GM12878 (cell line): Measurements from ENCODE around the gene ZNF470. TPM values are rescaled to one million over a fixed set of nuclear protein-coding genes. Genes with fewer than 3 reads are reported as not detected.
A peak's percentile ranks its signal among the peaks of the same experiment; 100 is the strongest.

Experiments
- ATF7 ChIP-seq: fragments of 450-650 bp; IDR thresholded peaks from 2 replicates; pipeline ENCODE4 v1.6.1; 2016; ENCODE audit warnings: low read depth, mild to moderate bottlenecking
- CREB1 ChIP-seq: IDR thresholded peaks from 2 replicates; pipeline ENCODE4 v1.6.1; 2012; ENCODE audit warnings: low read depth, mild to moderate bottlenecking, inconsistent platforms
- CTCF ChIP-seq, 3 experiments: IDR thresholded peaks in 2 of 3; conservative IDR thresholded peaks in 1 of 3; 2 replicates each; pipeline ENCODE4 v1.5.1; 2011; ENCODE audit warnings: low read depth in 3 of 3, low read length in 3 of 3, mild to moderate bottlenecking in 3 of 3, control low read depth in 2 of 3, moderate library complexity in 2 of 3, inconsistent platforms in 1 of 3, mixed read lengths in 1 of 3; ENCODE audit not compliant: control insufficient read depth in 2 of 3, insufficient read depth in 1 of 3; ENCODE audit errors: extremely low read depth in 1 of 3
- ETV6 ChIP-seq, 2 experiments: fragments of 450-650 bp in 1 of 2; IDR thresholded peaks in 1 of 2; conservative IDR thresholded peaks in 1 of 2; 2 replicates each; pipeline ENCODE4 v1.6.1; 2014; ENCODE audit warnings: antibody characterized with exemption in 1 of 2, borderline replicate concordance in 1 of 2, low read depth in 1 of 2, mild to moderate bottlenecking in 1 of 2, moderate library complexity in 1 of 2
- HDGF ChIP-seq: fragments of 450-650 bp; IDR thresholded peaks from 2 replicates; pipeline ENCODE4 v1.6.1; 2016; ENCODE audit warnings: antibody characterized with exemption
- IKZF1 ChIP-seq: fragments of 450-650 bp; conservative IDR thresholded peaks from 2 replicates; pipeline ENCODE4 v1.6.1; 2017; ENCODE audit warnings: antibody characterized with exemption, mild to moderate bottlenecking
- MTA2 ChIP-seq: fragments of 450-650 bp; IDR thresholded peaks from 2 replicates; pipeline ENCODE4 v1.6.1; 2016; ENCODE audit warnings: low read depth, mild to moderate bottlenecking, moderate library complexity
- NFYA ChIP-seq: IDR thresholded peaks from 2 replicates; pipeline ENCODE4 v1.6.1; 2011; ENCODE audit warnings: low read depth, mild to moderate bottlenecking, low read length, improper control_type of control experiment, borderline replicate concordance
- NKRF ChIP-seq: fragments of 450-650 bp; conservative IDR thresholded peaks from 2 replicates; pipeline ENCODE4 v1.6.1; 2017; ENCODE audit warnings: mild to moderate bottlenecking, moderate library complexity
- NR2F1 ChIP-seq: fragments of 450-650 bp; conservative IDR thresholded peaks from 2 replicates; pipeline ENCODE4 v1.6.1; 2017; ENCODE audit warnings: mild to moderate bottlenecking
- PAX5 ChIP-seq: IDR thresholded peaks from 2 replicates; pipeline ENCODE4 v1.6.1; 2011; ENCODE audit warnings: low read depth, low read length, borderline replicate concordance
- SIX5 ChIP-seq: IDR thresholded peaks from 2 replicates; pipeline ENCODE4 v1.6.1; 2011; ENCODE audit warnings: mild to moderate bottlenecking, low read depth, low read length, moderate library complexity; ENCODE audit not compliant: severe bottlenecking
- ZNF207 ChIP-seq: fragments of 450-650 bp; IDR thresholded peaks from 2 replicates; pipeline ENCODE4 v1.6.1; 2014; ENCODE audit warnings: antibody characterized with exemption, mild to moderate bottlenecking, borderline replicate concordance
- polyA plus RNA-seq, 11 experiments: library from polyadenylated mRNA; depleted of rRNA in 4 of 11; unstranded in 6 of 11; stranded (reverse) in 5 of 11; fragments of >200 nt; fragmentation: Nextera tagmentation in 4 of 11; fragmentation: Illumina TruSeq in 1 of 11; extraction: Ambion mirVana in 4 of 11; extraction: Trizol in 1 of 11; gene quantifications; 1 replicate in 1 of 11; 2 replicates in 10 of 11; pipeline versions ENCODE4 v1.2.1 to v1.2.3, GENCODE V29; 2011 to 2016; ENCODE audit warnings: inconsistent platforms in 2 of 11, missing spikeins in 2 of 11, low read depth in 1 of 11
- total RNA-seq, 4 experiments: library from RNA; depleted of rRNA in 3 of 4; stranded (reverse); fragments of >200 nt in 3 of 4; fragmentation: Illumina TruSeq in 1 of 4; extraction: Trizol in 1 of 4; gene quantifications; 2 replicates each; pipeline versions ENCODE4 v1.2.1 to v1.2.3, GENCODE V29; 2013 to 2021
- TF ChIP-seq, protein P1 (sequence below): IDR thresholded peaks from 2 replicates; pipeline ENCODE4 v1.6.1; 2012; ENCODE audit warnings: mild to moderate bottlenecking, low read depth, low read length
- TF ChIP-seq, protein P2 (sequence below): fragments of 450-650 bp; IDR thresholded peaks from 2 replicates; pipeline ENCODE4 v1.6.1; 2016; ENCODE audit warnings: mild to moderate bottlenecking
- TF ChIP-seq, protein P3 (sequence below): IDR thresholded peaks from 2 replicates; pipeline ENCODE4 v1.6.1; 2012; ENCODE audit warnings: low read depth, low read length, improper control_type of control experiment

Gene ZNF470
- total and polyA plus RNA-seq, 10 of the 15 experiments (the other 5 are each of a cell fraction or from before 2014, with no cell fraction given): 0.16 to 1.4 (median 0.56) TPM

GRCh38 chr19:56594783-56595547, 27.7 kb downstream of the ZNF470 start, which contains the start of gene ZNF71 (continued):
- TF ChIP-seq CTCF (IDR thresholded peaks at IDR 0.05 in 2 of 3, conservative IDR thresholded peaks at IDR 0.05 in 1 of 3; ENCODE audit: control insufficient read depth in 2 of 3, extremely low read depth in 1 of 3, insufficient read depth in 1 of 3, low read depth in 3 of 3, low read length in 3 of 3) (no peak), SIX5 (peak; percentile 71), MTA2 (no peak), PAX5 (no peak), HDGF (peak; percentile 63; the same call in 1 of the 2 replicates), ETV6 (conservative IDR thresholded peaks at IDR 0.05 in 1 of 2, IDR thresholded peaks at IDR 0.05 in 1 of 2; ENCODE audit: borderline replicate concordance in 1 of 2, low read depth in 1 of 2) (no peak), ATF7 (0 out of 2 replicates have a peak, but pooled peaks have one; percentile 17), ZNF207 (no peak), NR2F1 (0 out of 2 replicates have a peak, but pooled peaks have one; percentile 27), NKRF (peak; percentile 59; the same call in 1 of the 2 replicates), IKZF1 (peak; percentile 81), NFYA (no peak), CREB1 (peak; percentile 61; the same call in 1 of the 2 replicates)
- TF ChIP-seq, protein P1, sequence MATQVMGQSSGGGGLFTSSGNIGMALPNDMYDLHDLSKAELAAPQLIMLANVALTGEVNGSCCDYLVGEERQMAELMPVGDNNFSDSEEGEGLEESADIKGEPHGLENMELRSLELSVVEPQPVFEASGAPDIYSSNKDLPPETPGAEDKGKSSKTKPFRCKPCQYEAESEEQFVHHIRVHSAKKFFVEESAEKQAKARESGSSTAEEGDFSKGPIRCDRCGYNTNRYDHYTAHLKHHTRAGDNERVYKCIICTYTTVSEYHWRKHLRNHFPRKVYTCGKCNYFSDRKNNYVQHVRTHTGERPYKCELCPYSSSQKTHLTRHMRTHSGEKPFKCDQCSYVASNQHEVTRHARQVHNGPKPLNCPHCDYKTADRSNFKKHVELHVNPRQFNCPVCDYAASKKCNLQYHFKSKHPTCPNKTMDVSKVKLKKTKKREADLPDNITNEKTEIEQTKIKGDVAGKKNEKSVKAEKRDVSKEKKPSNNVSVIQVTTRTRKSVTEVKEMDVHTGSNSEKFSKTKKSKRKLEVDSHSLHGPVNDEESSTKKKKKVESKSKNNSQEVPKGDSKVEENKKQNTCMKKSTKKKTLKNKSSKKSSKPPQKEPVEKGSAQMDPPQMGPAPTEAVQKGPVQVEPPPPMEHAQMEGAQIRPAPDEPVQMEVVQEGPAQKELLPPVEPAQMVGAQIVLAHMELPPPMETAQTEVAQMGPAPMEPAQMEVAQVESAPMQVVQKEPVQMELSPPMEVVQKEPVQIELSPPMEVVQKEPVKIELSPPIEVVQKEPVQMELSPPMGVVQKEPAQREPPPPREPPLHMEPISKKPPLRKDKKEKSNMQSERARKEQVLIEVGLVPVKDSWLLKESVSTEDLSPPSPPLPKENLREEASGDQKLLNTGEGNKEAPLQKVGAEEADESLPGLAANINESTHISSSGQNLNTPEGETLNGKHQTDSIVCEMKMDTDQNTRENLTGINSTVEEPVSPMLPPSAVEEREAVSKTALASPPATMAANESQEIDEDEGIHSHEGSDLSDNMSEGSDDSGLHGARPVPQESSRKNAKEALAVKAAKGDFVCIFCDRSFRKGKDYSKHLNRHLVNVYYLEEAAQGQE: no peak
- TF ChIP-seq, protein P2, sequence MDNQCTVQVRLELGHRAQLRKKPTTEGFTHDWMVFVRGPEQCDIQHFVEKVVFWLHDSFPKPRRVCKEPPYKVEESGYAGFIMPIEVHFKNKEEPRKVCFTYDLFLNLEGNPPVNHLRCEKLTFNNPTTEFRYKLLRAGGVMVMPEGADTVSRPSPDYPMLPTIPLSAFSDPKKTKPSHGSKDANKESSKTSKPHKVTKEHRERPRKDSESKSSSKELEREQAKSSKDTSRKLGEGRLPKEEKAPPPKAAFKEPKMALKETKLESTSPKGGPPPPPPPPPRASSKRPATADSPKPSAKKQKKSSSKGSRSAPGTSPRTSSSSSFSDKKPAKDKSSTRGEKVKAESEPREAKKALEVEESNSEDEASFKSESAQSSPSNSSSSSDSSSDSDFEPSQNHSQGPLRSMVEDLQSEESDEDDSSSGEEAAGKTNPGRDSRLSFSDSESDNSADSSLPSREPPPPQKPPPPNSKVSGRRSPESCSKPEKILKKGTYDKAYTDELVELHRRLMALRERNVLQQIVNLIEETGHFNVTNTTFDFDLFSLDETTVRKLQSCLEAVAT: peak; percentile 61; the same call in 1 of the 2 replicates
- TF ChIP-seq, protein P3, sequence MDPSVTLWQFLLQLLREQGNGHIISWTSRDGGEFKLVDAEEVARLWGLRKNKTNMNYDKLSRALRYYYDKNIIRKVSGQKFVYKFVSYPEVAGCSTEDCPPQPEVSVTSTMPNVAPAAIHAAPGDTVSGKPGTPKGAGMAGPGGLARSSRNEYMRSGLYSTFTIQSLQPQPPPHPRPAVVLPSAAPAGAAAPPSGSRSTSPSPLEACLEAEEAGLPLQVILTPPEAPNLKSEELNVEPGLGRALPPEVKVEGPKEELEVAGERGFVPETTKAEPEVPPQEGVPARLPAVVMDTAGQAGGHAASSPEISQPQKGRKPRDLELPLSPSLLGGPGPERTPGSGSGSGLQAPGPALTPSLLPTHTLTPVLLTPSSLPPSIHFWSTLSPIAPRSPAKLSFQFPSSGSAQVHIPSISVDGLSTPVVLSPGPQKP: no peak
